ENCODE results near the gene TPMT.

TPMT gene

GRCh38 chr6:18107061-18107460 is 47.8 kb downstream of the TPMT start:
- Histone ChIP-seq H3K4me3 (ENCODE audit: low read length) (no peak overlapping the region), H3K36me3 (ENCODE audit: control insufficient read depth, low read depth, low read length) (no peaks in the 10 kb centered on the region), H3K27me3 (ENCODE audit: control insufficient read depth, insufficient read depth, low read length) (no peaks in the 10 kb centered on the region), H3K9ac (ENCODE audit: low read length) (no peak overlapping the region), H3K4me1 (ENCODE audit: control insufficient read depth, low read depth, low read length) (peaks cover 1% of the 10 kb centered on the region), H3K9me3 (ENCODE audit: control insufficient read depth, low read depth, low read length) (no peaks in the 10 kb centered on the region), H3K27ac (ENCODE audit: low read length) (no peak overlapping the region)

- H3K9me3 ChIP-seq (ENCODE audit: control insufficient read depth, low read depth, low read length) = no peaks in the 10 kb centered on the region
- H3K27me3 ChIP-seq (ENCODE audit: control insufficient read depth, insufficient read depth, low read length) = no peaks in the 10 kb centered on the region
- no peak overlapping the region for H3K4me3 ChIP-seq (ENCODE audit: low read length)
- no peaks in the 10 kb centered on the region for H3K4me1 ChIP-seq (ENCODE audit: control insufficient read depth, low read depth, low read length)
- H3K9ac ChIP-seq (ENCODE audit: low read length) = no peak overlapping the region
- no peaks in the 10 kb centered on the region for H3K36me3 ChIP-seq (ENCODE audit: control insufficient read depth, low read depth, low read length)
- H3K27ac ChIP-seq (ENCODE audit: low read length) = no peak overlapping the region
These were observed 51.9 kb downstream of the TPMT start for GRCh38 chr6:18102783-18103509.

GRCh38 chr6:18101873-18102272 is 53.0 kb downstream of the TPMT start:
- Histone ChIP-seq H3K4me3 (ENCODE audit: low read length) (no peak overlapping the region), H3K36me3 (ENCODE audit: control insufficient read depth, low read depth, low read length) (no peaks in the 10 kb centered on the region), H3K9ac (ENCODE audit: low read length) (no peak overlapping the region), H3K27ac (ENCODE audit: low read length) (no peak overlapping the region), H3K9me3 (ENCODE audit: control insufficient read depth, low read depth, low read length) (no peaks in the 10 kb centered on the region), H3K27me3 (ENCODE audit: control insufficient read depth, insufficient read depth, low read length) (no peaks in the 10 kb centered on the region), H3K4me1 (ENCODE audit: control insufficient read depth, low read depth, low read length) (no peaks in the 10 kb centered on the region)

GRCh38 chr6:18101271-18101670 is 53.6 kb downstream of the TPMT start:
- H3K9me3 ChIP-seq (ENCODE audit: control insufficient read depth, low read depth, low read length) = no peaks in the 10 kb centered on the region
- no peaks in the 10 kb centered on the region for H3K4me1 ChIP-seq (ENCODE audit: control insufficient read depth, low read depth, low read length)
- no peak overlapping the region for H3K27ac ChIP-seq (ENCODE audit: low read length)
- no peak overlapping the region for H3K9ac ChIP-seq (ENCODE audit: low read length)
- H3K4me3 ChIP-seq (ENCODE audit: low read length) = no peak overlapping the region
- no peaks in the 10 kb centered on the region for H3K36me3 ChIP-seq (ENCODE audit: control insufficient read depth, low read depth, low read length)
- no peaks in the 10 kb centered on the region for H3K27me3 ChIP-seq (ENCODE audit: control insufficient read depth, insufficient read depth, low read length)

GRCh38 chr6:18100296-18100695 is 54.6 kb downstream of the TPMT start:
- Histone ChIP-seq H3K9ac (ENCODE audit: low read length) (no peak overlapping the region), H3K27me3 (ENCODE audit: control insufficient read depth, insufficient read depth, low read length) (no peaks in the 10 kb centered on the region), H3K9me3 (ENCODE audit: control insufficient read depth, low read depth, low read length) (no peaks in the 10 kb centered on the region), H3K27ac (ENCODE audit: low read length) (no peak overlapping the region), H3K4me3 (ENCODE audit: low read length) (no peak overlapping the region), H3K4me1 (ENCODE audit: control insufficient read depth, low read depth, low read length) (no peaks in the 10 kb centered on the region), H3K36me3 (ENCODE audit: control insufficient read depth, low read depth, low read length) (no peaks in the 10 kb centered on the region)

GRCh38 chr6:18099511-18099910 is 55.4 kb downstream of the TPMT start:
- no peaks in the 10 kb centered on the region for H3K4me1 ChIP-seq (ENCODE audit: control insufficient read depth, low read depth, low read length)

GRCh38 chr6:18096423-18096822 is 58.5 kb downstream of the TPMT start:
- H3K9me3 ChIP-seq (ENCODE audit: control insufficient read depth, low read depth, low read length) = no peaks in the 10 kb centered on the region
- no peaks in the 10 kb centered on the region for H3K4me1 ChIP-seq (ENCODE audit: control insufficient read depth, low read depth, low read length)
- H3K36me3 ChIP-seq (ENCODE audit: control insufficient read depth, low read depth, low read length) = no peaks in the 10 kb centered on the region
- no peak overlapping the region for H3K9ac ChIP-seq (ENCODE audit: low read length)
- H3K27ac ChIP-seq (ENCODE audit: low read length) = no peak overlapping the region
- H3K4me3 ChIP-seq (ENCODE audit: low read length) = no peak overlapping the region
- H3K27me3 ChIP-seq (ENCODE audit: control insufficient read depth, insufficient read depth, low read length) = no peaks in the 10 kb centered on the region

More at GRCh38 chr6:18099511-18099910, 55.4 kb downstream of the TPMT start:
- H3K9ac ChIP-seq (ENCODE audit: low read length) = no peak overlapping the region
- H3K27me3 ChIP-seq (ENCODE audit: control insufficient read depth, insufficient read depth, low read length) = no peaks in the 10 kb centered on the region
- H3K36me3 ChIP-seq (ENCODE audit: control insufficient read depth, low read depth, low read length) = no peaks in the 10 kb centered on the region
- H3K9me3 ChIP-seq (ENCODE audit: control insufficient read depth, low read depth, low read length) = no peaks in the 10 kb centered on the region
- no peak overlapping the region for H3K27ac ChIP-seq (ENCODE audit: low read length)
- H3K4me3 ChIP-seq (ENCODE audit: low read length) = no peak overlapping the region

GRCh38 chr6:18091382-18091781 is 63.5 kb downstream of the TPMT start:
- H3K9me3 ChIP-seq (ENCODE audit: control insufficient read depth, low read depth, low read length) = no peaks in the 10 kb centered on the region
- H3K4me3 ChIP-seq (ENCODE audit: low read length) = no peak overlapping the region
- no peaks in the 10 kb centered on the region for H3K27me3 ChIP-seq (ENCODE audit: control insufficient read depth, insufficient read depth, low read length)
- no peak overlapping the region for H3K27ac ChIP-seq (ENCODE audit: low read length)
- H3K9ac ChIP-seq (ENCODE audit: low read length) = no peak overlapping the region
- H3K36me3 ChIP-seq (ENCODE audit: control insufficient read depth, low read depth, low read length) = no peaks in the 10 kb centered on the region
- H3K4me1 ChIP-seq (ENCODE audit: control insufficient read depth, low read depth, low read length) = no peaks in the 10 kb centered on the region

GRCh38 chr6:18090349-18090786 is 64.5 kb downstream of the TPMT start:
- H3K4me3 ChIP-seq (ENCODE audit: low read length) = no peak overlapping the region
- no peaks in the 10 kb centered on the region for H3K27me3 ChIP-seq (ENCODE audit: control insufficient read depth, insufficient read depth, low read length)
- H3K9ac ChIP-seq (ENCODE audit: low read length) = no peak overlapping the region
- no peaks in the 10 kb centered on the region for H3K9me3 ChIP-seq (ENCODE audit: control insufficient read depth, low read depth, low read length)
- no peaks in the 10 kb centered on the region for H3K4me1 ChIP-seq (ENCODE audit: control insufficient read depth, low read depth, low read length)
- H3K27ac ChIP-seq (ENCODE audit: low read length) = no peak overlapping the region
- no peaks in the 10 kb centered on the region for H3K36me3 ChIP-seq (ENCODE audit: control insufficient read depth, low read depth, low read length)

GRCh38 chr6:18088419-18089296 is 66.2 kb downstream of the TPMT start:
- no peaks in the 10 kb centered on the region for H3K4me1 ChIP-seq (ENCODE audit: control insufficient read depth, low read depth, low read length)
- no peaks in the 10 kb centered on the region for H3K9me3 ChIP-seq (ENCODE audit: control insufficient read depth, low read depth, low read length)
- H3K27ac ChIP-seq (ENCODE audit: low read length) = no peak overlapping the region
- no peak overlapping the region for H3K4me3 ChIP-seq (ENCODE audit: low read length)
- no peaks in the 10 kb centered on the region for H3K27me3 ChIP-seq (ENCODE audit: control insufficient read depth, insufficient read depth, low read length)
- H3K9ac ChIP-seq (ENCODE audit: low read length) = no peak overlapping the region
- H3K36me3 ChIP-seq (ENCODE audit: control insufficient read depth, low read depth, low read length) = no peaks in the 10 kb centered on the region

GRCh38 chr6:18087396-18088165 is 67.3 kb downstream of the TPMT start:
- H3K27me3 ChIP-seq (ENCODE audit: control insufficient read depth, insufficient read depth, low read length) = no peaks in the 10 kb centered on the region
- no peaks in the 10 kb centered on the region for H3K9me3 ChIP-seq (ENCODE audit: control insufficient read depth, low read depth, low read length)
- no peaks in the 10 kb centered on the region for H3K4me1 ChIP-seq (ENCODE audit: control insufficient read depth, low read depth, low read length)
- H3K9ac ChIP-seq (ENCODE audit: low read length) = no peak overlapping the region
- H3K36me3 ChIP-seq (ENCODE audit: control insufficient read depth, low read depth, low read length) = no peaks in the 10 kb centered on the region
- no peak overlapping the region for H3K27ac ChIP-seq (ENCODE audit: low read length)
- no peak overlapping the region for H3K4me3 ChIP-seq (ENCODE audit: low read length)

All from iPS-18a (cell line).